SK-N-SH (cell line): ENCODE data around the gene OSGEPL1. TPM values are rescaled to one million over a fixed set of nuclear protein-coding genes. Genes with fewer than 3 reads are reported as not detected.

Source experiments
- CTCF ChIA-PET: fragments of 300-600, 350-600 bp; formaldehyde crosslinking; extraction: SDS; loops from one replicate; lab custom pipeline; 2021; lab: Yijun Ruan, JAX
- POLR2A ChIA-PET: fragments of 350-600 bp; sonication (Branson Sonifier 250); formaldehyde crosslinking; extraction: SDS; loops from one replicate; lab custom pipeline; 2020; ENCODE audit warnings: antibody characterized with exemption, inconsistent platforms; lab: Yijun Ruan, JAX
- DNase-seq: peaks from one replicate; pipeline ENCODE4 v3.0.0; 2012
- H2AFZ ChIP-seq: fragments of 200-600 bp; sonication (generic); 2 replicates; pipeline ENCODE4 v1.8.1; 2016; ENCODE audit warnings: antibody characterized with exemption, mild to moderate bottlenecking, low read depth
- H3F3A ChIP-seq: fragments of 200-600 bp; sonication (generic); replicated peaks from 2 replicates; pipeline ENCODE3; 2016; ENCODE audit warnings: antibody characterized with exemption, mild to moderate bottlenecking; ENCODE audit not compliant: insufficient read depth
- H3K27ac ChIP-seq, 2 experiments: fragments of 200-500 bp in 1 of 2; fragments of 200-600 bp in 1 of 2; sonication (Bioruptor generic) in 1 of 2; sonication (generic), shearing (Covaris generic) in 1 of 2; 2 replicates each; pipeline versions ENCODE4 v1.5.1 to v1.6.1; 2014 to 2016; ENCODE audit warnings: low read depth in 2 of 2, inconsistent platforms in 1 of 2, low read length in 1 of 2, mild to moderate bottlenecking in 1 of 2, mixed read lengths in 1 of 2
- H3K27me3 ChIP-seq: fragments of 200-600 bp; sonication (generic), shearing (Covaris generic); 2 replicates; pipeline ENCODE4 v1.6.1; 2016; ENCODE audit warnings: mixed run types; ENCODE audit not compliant: insufficient read depth
- H3K36me3 ChIP-seq, 2 experiments: fragments of 200-500 bp in 1 of 2; fragments of 200-600 bp in 1 of 2; sonication (Bioruptor generic) in 1 of 2; sonication (generic) in 1 of 2; replicated peaks in 1 of 2; 2 replicates each; pipeline versions ENCODE3 to v1.5.1; 2014 to 2016; ENCODE audit warnings: low read length in 1 of 2, mild to moderate bottlenecking in 1 of 2; ENCODE audit not compliant: insufficient read depth in 2 of 2, control insufficient read depth in 1 of 2
- H3K4me1 ChIP-seq, 2 experiments: fragments of 200-500 bp in 1 of 2; fragments of 200-600 bp in 1 of 2; sonication (Bioruptor generic) in 1 of 2; sonication (generic), shearing (Covaris generic) in 1 of 2; 2 replicates each; pipeline versions ENCODE4 v1.5.1 to v1.6.1; 2014 to 2016; ENCODE audit warnings: low read depth in 1 of 2, low read length in 1 of 2, mixed run types in 1 of 2; ENCODE audit not compliant: insufficient read depth in 2 of 2, control insufficient read depth in 1 of 2
- H3K4me2 ChIP-seq: fragments of 200-600 bp; sonication (generic), shearing (Covaris generic); 2 replicates; pipeline ENCODE4 v1.6.1; 2017; ENCODE audit warnings: mixed run types
- H3K4me3 ChIP-seq, 2 experiments: fragments of 200-500 bp in 1 of 2; fragments of 200-600 bp in 1 of 2; sonication (Bioruptor generic) in 1 of 2; sonication (generic), shearing (Covaris generic) in 1 of 2; 2 replicates each; pipeline versions ENCODE4 v1.5.1 to v1.8.1; 2014 to 2016; ENCODE audit warnings: low read depth in 2 of 2, inconsistent platforms in 1 of 2, low read length in 1 of 2, mild to moderate bottlenecking in 1 of 2, mixed read lengths in 1 of 2, moderate library complexity in 1 of 2
- H3K79me2 ChIP-seq: fragments of 200-600 bp; sonication (generic); 2 replicates; pipeline ENCODE4 v1.8.1; 2017; ENCODE audit warnings: mild to moderate bottlenecking; ENCODE audit not compliant: insufficient read depth
- H3K9ac ChIP-seq: fragments of 200-600 bp; sonication (generic); 2 replicates; pipeline ENCODE4 v1.6.1; 2017; ENCODE audit warnings: mixed run types
- H3K9me2 ChIP-seq: fragments of 200-600 bp; sonication (generic); 2 replicates; pipeline ENCODE4 v1.6.1; 2017; ENCODE audit warnings: mixed run types
- H3K9me3 ChIP-seq: fragments of 200-600 bp; sonication (generic); 2 replicates; pipeline ENCODE4 v1.6.1; 2017; ENCODE audit warnings: mixed run types, mild to moderate bottlenecking, moderate library complexity
- H4K20me1 ChIP-seq: fragments of 200-600 bp; sonication (generic); 2 replicates; pipeline ENCODE4 v1.6.1; 2017; ENCODE audit warnings: mild to moderate bottlenecking, mixed run types; ENCODE audit not compliant: insufficient read depth
- CHD2 ChIP-seq: fragments of 150-350 bp; IDR thresholded peaks from 2 replicates; pipeline ENCODE4 v1.6.1; 2018; ENCODE audit warnings: low read length; ENCODE audit not compliant: partially characterized antibody
- ELF1 ChIP-seq: IDR thresholded peaks from 2 replicates; pipeline ENCODE4 v1.4.0; 2012
- EP300 ChIP-seq, 2 experiments: IDR thresholded peaks; 2 replicates each; pipeline versions ENCODE4 v1.4.0 to v1.6.1; 2012; ENCODE audit warnings: borderline replicate concordance in 1 of 2, low read depth in 1 of 2, low read length in 1 of 2
- EZH2phosphoT487 ChIP-seq: fragments of 200-600 bp; sonication (generic); IDR thresholded peaks from 2 replicates; pipeline ENCODE4 v1.6.1; 2017; ENCODE audit warnings: low read depth, mixed run types, mild to moderate bottlenecking, antibody characterized with exemption, moderate library complexity, borderline replicate concordance
- FOSL2 ChIP-seq: IDR thresholded peaks from 2 replicates; pipeline ENCODE4 v1.4.0; 2012; ENCODE audit warnings: low read depth, mild to moderate bottlenecking, moderate library complexity, borderline replicate concordance
- FOXJ3 ChIP-seq: sonication (generic); formaldehyde crosslinking; IDR thresholded peaks from 2 replicates; pipeline ENCODE4 v1.5.1; 2020; ENCODE audit warnings: mild to moderate bottlenecking, missing genetic modification reagents
- FOXM1 ChIP-seq: IDR thresholded peaks from 2 replicates; pipeline ENCODE4 v1.4.0; 2012; ENCODE audit warnings: low read depth, mild to moderate bottlenecking
- GABPA ChIP-seq: IDR thresholded peaks from 2 replicates; pipeline ENCODE4 v1.4.0; 2012; ENCODE audit warnings: low read depth, mild to moderate bottlenecking
- GATA2 ChIP-seq: sonication (generic); formaldehyde crosslinking; IDR thresholded peaks from 2 replicates; pipeline ENCODE4 v1.5.0; 2020; ENCODE audit warnings: mild to moderate bottlenecking, missing genetic modification reagents
- JUND ChIP-seq: IDR thresholded peaks from 2 replicates; pipeline ENCODE4 v1.4.0; 2012
- NFIC ChIP-seq: IDR thresholded peaks from 2 replicates; pipeline ENCODE4 v1.4.0; 2012; ENCODE audit warnings: borderline replicate concordance
- NRF1 ChIP-seq: IDR thresholded peaks from 2 replicates; pipeline ENCODE4 v1.6.1; 2012; ENCODE audit warnings: low read depth, mild to moderate bottlenecking, low read length
- POLR2AphosphoS5 ChIP-seq: IDR thresholded peaks from 2 replicates; pipeline ENCODE4 v1.6.1; 2012; ENCODE audit warnings: low read depth, low read length
- RAD21 ChIP-seq: IDR thresholded peaks from 2 replicates; pipeline ENCODE4 v1.6.1; 2012; ENCODE audit warnings: mild to moderate bottlenecking, low read length
- RXRA ChIP-seq: IDR thresholded peaks from 2 replicates; pipeline ENCODE4 v1.4.0; 2012; ENCODE audit warnings: low read depth, mild to moderate bottlenecking, borderline replicate concordance
- SIN3A ChIP-seq: IDR thresholded peaks from 2 replicates; pipeline ENCODE4 v1.6.1; 2012; ENCODE audit warnings: low read depth, mild to moderate bottlenecking, low read length, moderate library complexity, borderline replicate concordance
- SMC3 ChIP-seq: IDR thresholded peaks from 2 replicates; pipeline ENCODE4 v1.6.1; 2012; ENCODE audit warnings: low read depth, low read length, improper control_type of control experiment
- TEAD4 ChIP-seq: IDR thresholded peaks from 2 replicates; pipeline ENCODE4 v1.4.0; 2012; ENCODE audit warnings: mild to moderate bottlenecking, borderline replicate concordance; ENCODE audit not compliant: insufficient read depth
- YY1 ChIP-seq: IDR thresholded peaks from 2 replicates; pipeline ENCODE4 v1.4.0; 2012; ENCODE audit warnings: low read depth, mild to moderate bottlenecking
- whole genome bisulfite sequencing: methylation state at CpG from one replicate; pipeline ENCODE4 v1.1.6; 2017; ENCODE audit warnings: low lambda C conversion rate; 5-methylcytosine and 5-hydroxymethylcytosine counted together
- polyA plus RNA-seq, 3 experiments: library from polyadenylated mRNA; depleted of rRNA; stranded (reverse); fragments of >200 nt; gene quantifications; 2 replicates each; pipeline ENCODE4 v1.2.3, GENCODE V29; 2012
- TF ChIP-seq, protein P1 (sequence below): fragments of 150-350 bp; IDR thresholded peaks from 2 replicates; pipeline ENCODE4 v1.6.1; 2017; ENCODE audit warnings: antibody characterized with exemption, low read length, low read depth, borderline replicate concordance
- TF ChIP-seq, protein P2 (sequence below): IDR thresholded peaks from 2 replicates; pipeline ENCODE4 v1.4.0; 2012; ENCODE audit warnings: low read depth, borderline replicate concordance
- TF ChIP-seq, protein P3 (sequence below): fragments of 200-600 bp; sonication (generic); IDR thresholded peaks from 2 replicates; pipeline ENCODE4 v1.6.1; 2017; ENCODE audit warnings: antibody characterized with exemption, mild to moderate bottlenecking, moderate library complexity

The OSGEPL1 gene
- polyA plus RNA-seq, 1 of the 3 experiments (the other 2 are of a cell fraction) = 5.8 TPM

DNA sequence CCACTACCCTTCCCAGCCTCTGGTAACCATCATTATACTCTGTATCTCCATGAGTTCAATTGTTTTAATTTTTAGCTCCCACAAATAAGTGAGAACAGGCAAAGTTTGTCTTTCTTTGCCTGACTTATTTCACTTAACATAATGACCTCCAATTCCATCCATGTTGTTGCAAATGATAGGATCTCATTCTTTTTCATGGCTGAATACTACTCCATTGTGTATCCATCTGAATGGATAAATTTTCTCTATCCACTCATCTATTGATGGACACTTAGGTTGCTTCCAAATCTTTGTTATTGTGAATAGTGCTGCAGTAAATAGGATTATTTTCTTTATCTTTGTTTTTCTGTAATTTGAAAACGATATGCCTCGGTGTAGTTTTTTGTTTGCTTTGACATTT lies 61.9 kb downstream of the OSGEPL1 start:
- POLR2A ChIA-PET = no interaction called here
- TF ChIP-seq SMC3 = no peak
- WGBS = 50% methylated on average over 2 of the region's 2 CpGs

DNA sequence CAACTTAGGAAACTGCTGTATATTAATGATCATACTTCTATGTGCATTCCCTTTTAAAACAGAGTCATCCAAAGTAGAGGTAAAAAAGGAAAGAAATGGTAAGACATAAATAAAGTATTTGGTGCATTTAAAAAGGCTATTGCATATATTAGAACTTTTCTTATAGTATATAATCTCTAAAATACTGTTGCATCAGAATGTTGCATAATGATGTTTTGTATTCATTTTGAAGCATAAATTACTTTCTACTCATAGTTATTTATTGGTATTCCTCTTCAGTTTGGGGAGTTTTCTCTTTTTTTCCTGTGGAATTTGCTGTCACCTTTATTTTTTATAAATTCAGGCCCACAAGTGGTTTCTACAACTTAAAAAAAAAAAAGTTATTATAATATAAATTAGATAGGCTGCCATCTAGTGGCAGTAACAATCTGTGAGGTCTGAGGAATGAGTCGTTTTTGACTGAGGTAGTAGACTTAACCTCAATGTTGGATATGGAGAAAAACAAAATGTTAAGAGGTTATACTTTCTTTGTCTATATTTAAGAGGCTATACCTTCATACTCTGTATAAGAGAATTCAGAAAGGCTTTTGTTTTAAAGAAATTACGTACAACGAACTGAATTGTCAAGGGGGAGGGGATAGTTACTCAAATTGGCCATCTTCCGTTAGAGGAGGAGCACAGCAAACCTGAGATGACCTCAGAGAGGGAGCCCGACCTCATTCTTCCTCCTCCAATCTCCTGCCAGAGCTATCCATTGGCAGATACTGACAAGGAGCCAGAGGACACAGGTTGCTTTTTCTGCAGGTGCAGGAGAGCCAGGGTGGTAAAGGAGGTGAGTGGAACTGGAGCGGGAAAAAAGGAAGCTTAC lies 64.3 kb downstream of the OSGEPL1 start:
- ChIA-PET CTCF (interaction anchor here (0.7 to 2.4 kb wide), 25 partner anchors 10 to 376 kb away, joined by 3 to 12 read pairs (median 4); partner anchors contain the start of genes ASNSD1 and OSGEPL1), POLR2A (no interaction called here)
- H3K9me3 ChIP-seq = no peaks in the 10 kb centered on the region
- no peaks in the 10 kb centered on the region for H3K4me1 ChIP-seq
- H4K20me1 ChIP-seq = no peaks in the 10 kb centered on the region
- no peak overlapping the region for H3K9ac ChIP-seq
- H3K27ac ChIP-seq = no peak overlapping the region
- H3K79me2 ChIP-seq = no peaks in the 10 kb centered on the region
- H3K36me3 ChIP-seq = peaks cover 0 to under 1% of the 10 kb centered on the region in 2 experiments
- WGBS = 43% methylated on average over 6 of the region's 6 CpGs
- H2AFZ ChIP-seq = 0 out of 2 replicates have a peak overlapping the region, but pooled peaks have one; percentile 43
- H3K4me3 ChIP-seq = no peak overlapping the region
- no peaks in the 10 kb centered on the region for H3K9me2 ChIP-seq
- H3K4me2 ChIP-seq = no peak overlapping the region
- H3K27me3 ChIP-seq = no peaks in the 10 kb centered on the region
- H3F3A ChIP-seq = peaks cover 3% of the 10 kb centered on the region
- peak; percentile 26 for DNase-seq
- TF ChIP-seq CHD2 (no peak), EP300 (IDR thresholded peaks at IDR 0.05; ENCODE audit: borderline replicate concordance in 1 of 2, low read depth in 1 of 2, low read length in 1 of 2) (no peak), NFIC (no peak), RXRA (no peak), GATA2 (no peak), SIN3A (no peak), RAD21 (peak; percentile 48), ELF1 (no peak), GABPA (no peak), NRF1 (no peak), FOXJ3 (CRISPR knock-in tag) (no peak), YY1 (no peak), TEAD4 (no peak), FOSL2 (no peak), JUND (no peak), FOXM1 (no peak), EZH2phosphoT487 (no peak), SMC3 (peak; percentile 33; the same call in 1 of the 2 replicates), POLR2AphosphoS5 (no peak)
- TF ChIP-seq, protein P1, sequence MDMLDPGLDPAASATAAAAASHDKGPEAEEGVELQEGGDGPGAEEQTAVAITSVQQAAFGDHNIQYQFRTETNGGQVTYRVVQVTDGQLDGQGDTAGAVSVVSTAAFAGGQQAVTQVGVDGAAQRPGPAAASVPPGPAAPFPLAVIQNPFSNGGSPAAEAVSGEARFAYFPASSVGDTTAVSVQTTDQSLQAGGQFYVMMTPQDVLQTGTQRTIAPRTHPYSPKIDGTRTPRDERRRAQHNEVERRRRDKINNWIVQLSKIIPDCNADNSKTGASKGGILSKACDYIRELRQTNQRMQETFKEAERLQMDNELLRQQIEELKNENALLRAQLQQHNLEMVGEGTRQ = no peak
- TF ChIP-seq, protein P2, sequence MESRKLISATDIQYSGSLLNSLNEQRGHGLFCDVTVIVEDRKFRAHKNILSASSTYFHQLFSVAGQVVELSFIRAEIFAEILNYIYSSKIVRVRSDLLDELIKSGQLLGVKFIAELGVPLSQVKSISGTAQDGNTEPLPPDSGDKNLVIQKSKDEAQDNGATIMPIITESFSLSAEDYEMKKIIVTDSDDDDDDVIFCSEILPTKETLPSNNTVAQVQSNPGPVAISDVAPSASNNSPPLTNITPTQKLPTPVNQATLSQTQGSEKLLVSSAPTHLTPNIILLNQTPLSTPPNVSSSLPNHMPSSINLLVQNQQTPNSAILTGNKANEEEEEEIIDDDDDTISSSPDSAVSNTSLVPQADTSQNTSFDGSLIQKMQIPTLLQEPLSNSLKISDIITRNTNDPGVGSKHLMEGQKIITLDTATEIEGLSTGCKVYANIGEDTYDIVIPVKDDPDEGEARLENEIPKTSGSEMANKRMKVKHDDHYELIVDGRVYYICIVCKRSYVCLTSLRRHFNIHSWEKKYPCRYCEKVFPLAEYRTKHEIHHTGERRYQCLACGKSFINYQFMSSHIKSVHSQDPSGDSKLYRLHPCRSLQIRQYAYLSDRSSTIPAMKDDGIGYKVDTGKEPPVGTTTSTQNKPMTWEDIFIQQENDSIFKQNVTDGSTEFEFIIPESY = no peak
- TF ChIP-seq, protein P3, sequence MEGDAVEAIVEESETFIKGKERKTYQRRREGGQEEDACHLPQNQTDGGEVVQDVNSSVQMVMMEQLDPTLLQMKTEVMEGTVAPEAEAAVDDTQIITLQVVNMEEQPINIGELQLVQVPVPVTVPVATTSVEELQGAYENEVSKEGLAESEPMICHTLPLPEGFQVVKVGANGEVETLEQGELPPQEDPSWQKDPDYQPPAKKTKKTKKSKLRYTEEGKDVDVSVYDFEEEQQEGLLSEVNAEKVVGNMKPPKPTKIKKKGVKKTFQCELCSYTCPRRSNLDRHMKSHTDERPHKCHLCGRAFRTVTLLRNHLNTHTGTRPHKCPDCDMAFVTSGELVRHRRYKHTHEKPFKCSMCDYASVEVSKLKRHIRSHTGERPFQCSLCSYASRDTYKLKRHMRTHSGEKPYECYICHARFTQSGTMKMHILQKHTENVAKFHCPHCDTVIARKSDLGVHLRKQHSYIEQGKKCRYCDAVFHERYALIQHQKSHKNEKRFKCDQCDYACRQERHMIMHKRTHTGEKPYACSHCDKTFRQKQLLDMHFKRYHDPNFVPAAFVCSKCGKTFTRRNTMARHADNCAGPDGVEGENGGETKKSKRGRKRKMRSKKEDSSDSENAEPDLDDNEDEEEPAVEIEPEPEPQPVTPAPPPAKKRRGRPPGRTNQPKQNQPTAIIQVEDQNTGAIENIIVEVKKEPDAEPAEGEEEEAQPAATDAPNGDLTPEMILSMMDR = peak; percentile 72

More for the DNA sequence above, 61.9 kb downstream of the OSGEPL1 start:
- Histone ChIP-seq H3K9me2 (no peaks in the 10 kb centered on the region), H3K4me1 (no peaks in the 10 kb centered on the region), H3K4me3 (no peak overlapping the region), H3F3A (no peaks in the 10 kb centered on the region), H3K27ac (no peak overlapping the region), H3K9ac (no peak overlapping the region), H4K20me1 (no peaks in the 10 kb centered on the region), H3K79me2 (no peaks in the 10 kb centered on the region), H3K9me3 (no peaks in the 10 kb centered on the region), H3K36me3 (peaks cover 0 to 4% of the 10 kb centered on the region in 2 experiments), H2AFZ (no peak overlapping the region), H3K27me3 (no peaks in the 10 kb centered on the region), H3K4me2 (no peak overlapping the region)
- CTCF ChIA-PET = interaction anchor here (3.8 kb wide), 1 partner anchor 39 kb away, joined by 34 read pairs; the partner anchor contains the start of gene ASNSD1
- DNase-seq = no peak
